HepG2 (cell line): ENCODE data around the gene PRSS3. TPM values are rescaled to one million over a fixed set of nuclear protein-coding genes. Genes with fewer than 3 reads are reported as not detected.
A peak's percentile ranks its signal among the peaks of the same experiment; 100 is the strongest.

ENCODE experiments used
- ATAC-seq: fragments of 200-7000 bp; cut with Tn5 transposase; 3 replicates; pipeline ENCODE4 v1.9.1; 2020; ENCODE audit warnings: mild to moderate bottlenecking, moderate library complexity
- BruUV-seq: library from RNA; stranded (reverse); fragments of 400-500 nt; replicated peaks from 2 replicates; lab custom pipeline; 2021; lab: Mats Ljungman, UMichigan
- CTCF ChIA-PET: fragments of 300-600 bp; formaldehyde crosslinking; extraction: SDS; loops from one replicate; lab custom pipeline; 2021; ENCODE audit warnings: low total read pairs, inconsistent platforms, low intra/inter-chr PET ratio; lab: Yijun Ruan, JAX
- POLR2A ChIA-PET: fragments of 350-600 bp; sonication (Branson Sonifier 250); formaldehyde crosslinking; loops from one replicate; lab custom pipeline; 2020; ENCODE audit warnings: antibody characterized with exemption, inconsistent platforms; lab: Yijun Ruan, JAX
- DNase-seq: peaks from one replicate; pipeline ENCODE4 v3.0.0-alpha.2; 2015; ENCODE audit warnings: low spot score
- FAIRE-seq: peaks from 3 replicates; lab custom pipeline; 2011; peaks lifted over from hg19 to GRCh38; lab: Jason Lieb, UNC
- H2AFZ ChIP-seq: one replicate; pipeline ENCODE4 v1.6.1; 2011; ENCODE audit warnings: low read length, inconsistent platforms
- H3K27ac ChIP-seq: fragments of 300-600 bp; 3 replicates; pipeline ENCODE4 v1.8.0; 2011; ENCODE audit warnings: mixed run types, mild to moderate bottlenecking, mixed read lengths, low read length, inconsistent platforms; ENCODE audit not compliant: insufficient read depth; ENCODE audit errors: extremely low read length
- H3K27me3 ChIP-seq, 2 experiments: fragments of 200-600 bp in 1 of 2; 2 replicates in 1 of 2; 3 replicates in 1 of 2; pipeline versions ENCODE4 v1.6.0 to v1.8.0; 2011; ENCODE audit warnings: low read length in 2 of 2, mild to moderate bottlenecking in 2 of 2, moderate library complexity in 2 of 2, inconsistent platforms in 1 of 2; ENCODE audit not compliant: insufficient read depth in 2 of 2, control insufficient read depth in 1 of 2
- H3K36me3 ChIP-seq, 2 experiments: fragments of 200-600 bp in 1 of 2; replicated peaks in 1 of 2; 2 replicates in 1 of 2; 3 replicates in 1 of 2; pipeline versions ENCODE4 v1.5.1 to v1.8.0; 2011; ENCODE audit warnings: low read length in 2 of 2, inconsistent platforms in 1 of 2; ENCODE audit not compliant: insufficient read depth in 2 of 2, control insufficient read depth in 1 of 2
- H3K4me1 ChIP-seq: 2 replicates; pipeline ENCODE4 v1.5.1; 2012; ENCODE audit warnings: low read length, inconsistent platforms; ENCODE audit not compliant: insufficient read depth
- H3K4me2 ChIP-seq: 2 replicates; pipeline ENCODE4 v1.6.0; 2011; ENCODE audit warnings: low read depth, low read length, inconsistent platforms
- H3K4me3 ChIP-seq, 3 experiments: fragments of 200-600 bp in 1 of 3; sonication (generic), shearing (Covaris generic) in 1 of 3; replicated peaks in 1 of 3; 2 replicates each; pipeline ENCODE4 v1.5.1; 2011 to 2016; ENCODE audit warnings: low read length in 3 of 3, inconsistent platforms in 2 of 3, low read depth in 2 of 3, mild to moderate bottlenecking in 2 of 3, control low read depth in 1 of 3, mixed read lengths in 1 of 3; ENCODE audit not compliant: insufficient read depth in 1 of 3
- H3K79me2 ChIP-seq: one replicate; pipeline ENCODE4 v1.6.1; 2011; ENCODE audit warnings: low read length, inconsistent platforms; ENCODE audit not compliant: insufficient read depth
- H3K9ac ChIP-seq: 2 replicates; pipeline ENCODE4 v1.6.0; 2011; ENCODE audit warnings: mild to moderate bottlenecking, low read depth, low read length, inconsistent platforms; ENCODE audit not compliant: insufficient read depth
- H3K9me3 ChIP-seq: 2 replicates; pipeline ENCODE4 v1.5.1; 2012; ENCODE audit warnings: mild to moderate bottlenecking, low read length
- H4K20me1 ChIP-seq: 2 replicates; pipeline ENCODE4 v1.6.0; 2011; ENCODE audit warnings: inconsistent platforms, mild to moderate bottlenecking, low read length, moderate library complexity; ENCODE audit not compliant: insufficient read depth
- CCAR2 ChIP-seq: fragments of 200-400 bp; formaldehyde crosslinking; optimal IDR thresholded peaks from 2 replicates; pipeline ENCODE3; 2018; ENCODE audit warnings: low read depth, mild to moderate bottlenecking, low read length, moderate library complexity
- GMEB1 ChIP-seq: sonication (generic); formaldehyde crosslinking; IDR thresholded peaks from 2 replicates; pipeline ENCODE4 v1.5.1; 2020; ENCODE audit warnings: missing genetic modification reagents, mild to moderate bottlenecking, borderline replicate concordance
- NR1H2 ChIP-seq: sonication (generic); formaldehyde crosslinking; IDR thresholded peaks from 2 replicates; pipeline ENCODE4 v1.8.1; 2022; ENCODE audit warnings: low read depth, missing genetic modification reagents, borderline replicate concordance
- PBX3 ChIP-seq: sonication (generic); formaldehyde crosslinking; IDR thresholded peaks from 2 replicates; pipeline ENCODE4 v1.8.1; 2023; ENCODE audit warnings: missing genetic modification reagents, inconsistent platforms, borderline replicate concordance
- ZFP41 ChIP-seq: sonication (generic); formaldehyde crosslinking; IDR thresholded peaks from 2 replicates; pipeline ENCODE4 v1.4.0; 2020; ENCODE audit warnings: mild to moderate bottlenecking, missing genetic modification reagents, borderline replicate concordance
- ZNF124 ChIP-seq: sonication (generic); formaldehyde crosslinking; IDR thresholded peaks from 2 replicates; pipeline ENCODE4 v1.4.0; 2020; ENCODE audit warnings: missing genetic modification reagents
- ZNF644 ChIP-seq: IDR thresholded peaks from 2 replicates; pipeline ENCODE4 v1.6.1; 2016; ENCODE audit warnings: low read depth
- ZNF720 ChIP-seq: sonication (generic); formaldehyde crosslinking; IDR thresholded peaks from 2 replicates; pipeline ENCODE4 v1.4.0; 2020; ENCODE audit warnings: missing genetic modification reagents
- ZNF761 ChIP-seq: sonication (generic); formaldehyde crosslinking; conservative IDR thresholded peaks from 2 replicates; pipeline ENCODE4 v1.4.0; 2020; ENCODE audit warnings: mild to moderate bottlenecking, missing genetic modification reagents
- WGBS: methylation state at CpG from one replicate; pipeline ENCODE4 v1.1.6; 2017; ENCODE audit warnings: low lambda C conversion rate; 5-methylcytosine and 5-hydroxymethylcytosine counted together
- in situ Hi-C: cut with HindIII; loops from 2 replicates; pipeline ENCODE4 v1.10.0; 2017; ENCODE audit warnings: low pct_unique_long_range_greater_than_20kb; ENCODE audit not compliant: extremely low pct_ligation_motif_present
- intact Hi-C: fragments of 100-400 bp; cut with micrococcal nuclease; formaldehyde crosslinking; loops from one replicate; pipeline ENCODE4 v1.10.0; 2022; ENCODE audit not compliant: unreplicated experiment
- polyA plus RNA-seq, 8 experiments: library from polyadenylated mRNA; depleted of rRNA in 3 of 8; stranded (reverse) in 7 of 8; unstranded in 1 of 8; fragments of >200 nt; fragmentation: Illumina TruSeq in 4 of 8; extraction: Trizol in 4 of 8; gene quantifications; 2 replicates each; pipeline versions ENCODE4 v1.2.1 to v1.2.3, GENCODE V29; 2011 to 2016; ENCODE audit warnings: low read depth in 4 of 8, missing spikeins in 1 of 8, mixed read lengths in 1 of 8; ENCODE audit not compliant: insufficient read depth in 1 of 8
- total RNA-seq, 5 experiments: library from RNA; depleted of rRNA; stranded (reverse); fragments of >200 nt; fragmentation: Illumina TruSeq; extraction: Trizol; gene quantifications; 2 replicates each; pipeline ENCODE4 v1.2.3, GENCODE V29; 2016; ENCODE audit warnings: low read depth in 1 of 5

Gene PRSS3
- total and polyA plus RNA-seq, 2 of the 13 experiments (the other 11 are each of a cell fraction or from before 2014, with no cell fraction given) = not detected

- BruUV-seq = no TSS peak
- no peaks in the 10 kb centered on the region for H3K79me2 ChIP-seq
- peaks cover 65% of the 10 kb centered on the region for H3K4me1 ChIP-seq
- H4K20me1 ChIP-seq = no peaks in the 10 kb centered on the region
- H3K27me3 ChIP-seq = no peaks in the 10 kb centered on the region
- no peak overlapping the region; the same call in 1 of the 2 replicates for H3K9ac ChIP-seq
- H3K36me3 ChIP-seq = no peaks in the 10 kb centered on the region
- ChIA-PET CTCF (no interaction called here), POLR2A (interaction anchor here (1.2 kb wide), 1 partner anchor 24 kb away, joined by 3 read pairs; no protein-coding TSS in a partner anchor)
- TF ChIP-seq PBX3 (no peak), GMEB1 (CRISPR knock-in tag) (no peak), ZFP41 (CRISPR knock-in tag) (no peak), ZNF720 (CRISPR knock-in tag) (no peak), ZNF644 (peak; percentile 66; the same call in 1 of the 2 replicates), NR1H2 (CRISPR knock-in tag) (no peak), ZNF124 (CRISPR knock-in tag) (no peak), ZNF761 (no peak), CCAR2 (no peak)
- H3K27ac ChIP-seq = peak overlapping the region; percentile 71
- no peaks in the 10 kb centered on the region for H3K9me3 ChIP-seq
- no peak for DNase-seq
- in situ Hi-C loops (no loop called here), intact Hi-C loops (no loop called here)
- 17% methylated on average over 1 of the region's 1 CpG for WGBS
- no peak for FAIRE-seq
- peak overlapping the region in 1 of 3 experiments; percentile 7; a peak in 1 of 6 replicates for H3K4me3 ChIP-seq
- peak overlapping the region; percentile 42 for H2AFZ ChIP-seq
- peak; percentile 36 for ATAC-seq
- H3K4me2 ChIP-seq = peak overlapping the region; percentile 74
These were observed 14.1 kb downstream of the PRSS3 start for GRCh38 chr9:33809506-33809905.
